ENCODE measurements around the gene WDR27.
A peak's percentile ranks its signal among the peaks of the same experiment; 100 is the strongest.
"Not testable (repeated sequence)": the region's sequence is repeated elsewhere in the genome, so short reads cannot be mapped to it uniquely, and the experiment has no call there.

WDR27 gene

DNA sequence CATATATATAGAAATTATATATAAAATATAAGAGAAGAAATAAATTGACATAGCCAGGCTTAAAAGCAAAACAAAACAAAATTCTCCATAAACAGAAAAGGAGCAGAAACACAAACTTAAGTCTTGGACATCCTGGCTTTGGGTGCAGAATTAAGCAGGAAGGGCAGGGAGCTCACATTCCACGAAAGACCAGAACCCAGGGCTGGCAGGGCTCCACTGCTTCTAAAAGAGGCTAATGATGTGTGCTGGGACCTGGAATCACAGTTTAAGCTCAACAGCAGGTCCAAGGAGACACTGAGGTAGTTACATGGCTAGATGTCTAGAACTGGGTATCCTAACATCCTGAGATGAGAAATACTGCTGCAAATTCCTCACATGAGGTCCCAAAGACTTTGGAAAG, 210.3 kb downstream of the WDR27 start:
- FAIRE-seq (no peak), DNase-seq (ENCODE audit: low spot score) (no peak)

DNA sequence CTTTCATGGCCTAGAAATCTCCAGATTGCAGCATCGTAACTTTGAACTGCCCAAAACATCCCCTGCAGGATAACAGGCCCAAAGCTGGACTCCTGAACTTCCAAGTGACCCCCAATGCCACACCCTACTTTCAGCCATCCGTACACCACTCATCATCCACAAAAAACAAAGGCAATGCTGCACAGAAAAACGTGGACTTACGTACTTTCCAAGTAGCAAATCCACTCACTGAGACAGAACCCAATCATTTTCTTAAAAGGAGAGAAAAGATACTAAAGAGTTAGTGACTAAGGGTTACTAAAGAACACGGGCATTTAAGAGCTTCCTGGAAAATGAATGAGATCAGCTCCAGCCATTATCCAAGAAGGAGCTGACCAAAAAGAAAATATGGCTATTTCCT, 211.0 kb downstream of the WDR27 start:
- DNase-seq (ENCODE audit: low spot score) (no peak), FAIRE-seq (no peak)

DNA sequence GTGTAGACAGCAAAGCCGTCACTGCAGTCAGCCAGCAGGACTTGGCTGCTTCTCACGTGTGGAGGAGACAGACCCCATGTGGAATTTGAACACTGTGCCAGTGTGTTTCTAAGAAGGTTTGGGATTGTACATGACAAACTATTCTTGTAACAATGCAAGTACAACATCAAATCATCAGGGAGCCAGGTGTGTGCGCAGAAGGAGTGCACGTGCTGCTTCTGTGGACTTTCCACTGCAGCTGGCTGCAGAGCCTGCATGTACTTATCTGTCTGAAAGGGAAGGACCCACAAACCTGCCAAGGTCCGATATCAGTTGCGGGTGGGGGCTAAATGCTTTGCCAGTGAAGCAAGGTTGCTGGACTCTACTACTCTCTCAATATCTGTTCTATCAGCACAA, 211.6 kb downstream of the WDR27 start:
- DNase-seq (ENCODE audit: low spot score), result no peak
- no peak for FAIRE-seq

DNA sequence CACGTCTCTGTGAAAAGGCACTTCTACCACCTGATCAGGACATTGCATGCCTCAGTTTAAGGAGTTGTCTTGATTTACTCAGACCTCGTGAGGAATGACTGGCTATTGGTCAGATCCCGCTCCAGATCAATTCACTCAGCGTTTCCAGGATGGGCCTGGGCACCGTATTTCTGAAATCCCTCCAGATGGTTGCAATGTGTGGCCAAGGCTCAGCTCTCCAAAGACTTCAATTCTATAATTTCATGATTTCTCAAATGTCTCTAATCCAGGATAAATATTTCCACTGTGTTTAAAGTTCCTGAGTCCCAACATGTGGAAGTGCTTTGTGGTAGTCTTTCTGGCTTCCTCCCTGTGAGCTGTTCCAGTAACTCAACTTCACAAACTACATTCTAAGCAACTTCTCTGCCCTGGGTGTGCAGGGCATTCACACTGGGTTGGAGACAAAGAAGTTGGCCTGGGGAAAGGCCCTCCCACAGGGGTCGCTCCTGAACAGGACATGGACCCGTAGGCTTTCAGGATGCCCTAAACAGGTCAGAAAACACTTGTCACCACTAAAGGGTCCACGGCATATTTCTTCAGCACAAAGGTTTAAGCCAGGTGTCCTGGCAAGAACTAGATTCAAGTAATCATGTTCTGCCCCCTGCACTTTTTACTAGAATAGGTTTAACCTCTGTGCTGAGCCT, 212.1 kb downstream of the WDR27 start:
- FAIRE-seq (no peak), DNase-seq (ENCODE audit: low spot score) (no peak)

DNA sequence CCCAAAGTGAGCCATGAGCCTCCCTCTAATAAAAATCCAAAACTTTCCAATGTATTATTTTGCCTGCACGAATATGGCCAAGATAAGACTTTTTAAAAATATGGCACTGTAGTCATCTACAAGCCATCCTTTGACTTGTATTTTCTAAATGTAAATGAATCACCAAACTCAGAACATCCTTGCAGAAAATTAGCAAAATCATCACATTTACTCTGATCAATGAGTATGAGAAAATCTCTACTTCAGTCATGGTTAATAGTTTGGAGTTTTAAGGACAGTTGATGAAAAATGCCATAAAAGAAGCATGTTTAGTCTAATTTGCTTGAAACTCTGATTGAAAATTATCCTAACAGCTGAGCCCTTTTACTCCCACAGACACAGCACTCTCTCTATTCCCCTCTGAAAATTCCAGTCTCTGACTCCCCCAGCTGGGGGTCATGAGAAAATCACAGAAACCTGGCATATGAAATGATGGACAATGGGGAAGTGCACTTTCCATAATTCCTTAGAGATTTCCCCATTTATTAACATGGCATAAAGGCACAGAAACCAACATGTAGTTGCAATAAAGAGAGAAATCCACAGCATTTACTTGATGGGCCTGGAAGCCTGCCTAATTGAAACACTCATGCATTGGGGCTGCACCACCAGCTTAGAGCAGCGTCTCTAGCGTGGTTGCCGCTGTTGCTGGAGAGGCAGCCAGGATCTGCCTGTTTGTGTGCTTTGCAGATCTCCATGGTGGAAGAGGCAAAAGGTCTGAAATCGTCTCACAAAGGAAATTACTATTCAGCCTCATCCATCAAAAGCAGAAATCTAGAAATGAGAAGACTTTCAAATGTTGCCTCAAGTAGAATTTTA, 214.0 kb downstream of the WDR27 start:
- FAIRE-seq, result no peak
- no peak for DNase-seq (ENCODE audit: low spot score)

DNA sequence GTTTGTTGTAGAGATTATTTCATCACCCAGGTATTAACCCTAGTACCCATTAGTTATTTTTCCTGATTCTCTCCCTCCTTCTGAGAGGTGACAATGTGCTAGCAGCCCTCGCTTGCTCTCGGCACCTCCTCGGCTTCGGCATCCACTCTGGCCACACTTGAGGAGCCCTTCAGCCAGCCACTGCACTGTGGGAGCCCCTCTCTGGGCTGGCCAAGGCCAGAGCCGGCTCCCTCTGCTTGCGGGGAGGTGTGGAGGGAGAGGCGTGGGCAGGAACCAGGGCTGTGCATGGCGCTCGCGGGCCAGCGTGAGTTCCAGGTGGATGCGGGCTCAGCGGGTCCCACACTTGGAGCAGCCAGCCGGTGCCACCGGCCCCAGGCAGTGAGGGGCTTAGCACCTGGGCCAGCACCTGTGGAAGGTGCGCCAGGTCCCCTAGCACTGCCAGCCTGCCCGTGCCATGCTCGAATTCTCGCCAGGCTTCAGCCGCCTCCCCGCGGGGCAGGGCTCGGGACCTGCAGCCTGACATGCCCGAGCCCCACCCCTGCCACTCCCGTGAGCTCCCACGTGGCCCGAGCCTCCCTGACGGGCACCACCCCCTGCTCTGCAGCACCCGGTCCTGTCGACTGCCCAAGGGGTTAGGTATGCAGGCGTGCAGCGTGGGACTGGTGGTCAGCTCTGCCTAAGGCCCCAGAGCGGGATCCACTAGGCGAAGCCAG, 221.9 kb downstream of the WDR27 start:
- FAIRE-seq (no peak), DNase-seq (ENCODE audit: low spot score) (no peak)

DNA sequence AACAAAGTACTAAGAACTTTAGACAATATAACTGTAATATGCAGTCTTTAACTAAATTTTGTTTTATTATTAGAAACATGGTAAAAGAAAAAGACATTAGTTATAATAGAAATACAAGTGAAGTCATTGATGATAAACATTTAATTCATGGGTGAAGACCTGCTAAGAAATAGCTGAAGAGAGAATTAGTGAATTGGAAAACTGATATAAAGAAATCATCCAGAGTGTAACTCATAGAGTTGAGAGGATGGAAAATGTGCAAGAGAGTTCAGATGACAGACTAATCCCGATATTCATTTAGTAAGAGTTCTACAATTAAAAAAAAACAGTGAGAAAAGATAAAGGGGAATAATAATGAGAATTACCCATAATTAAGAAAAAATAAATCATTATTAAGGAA, 227.5 kb downstream of the WDR27 start:
- no peak for FAIRE-seq

DNA sequence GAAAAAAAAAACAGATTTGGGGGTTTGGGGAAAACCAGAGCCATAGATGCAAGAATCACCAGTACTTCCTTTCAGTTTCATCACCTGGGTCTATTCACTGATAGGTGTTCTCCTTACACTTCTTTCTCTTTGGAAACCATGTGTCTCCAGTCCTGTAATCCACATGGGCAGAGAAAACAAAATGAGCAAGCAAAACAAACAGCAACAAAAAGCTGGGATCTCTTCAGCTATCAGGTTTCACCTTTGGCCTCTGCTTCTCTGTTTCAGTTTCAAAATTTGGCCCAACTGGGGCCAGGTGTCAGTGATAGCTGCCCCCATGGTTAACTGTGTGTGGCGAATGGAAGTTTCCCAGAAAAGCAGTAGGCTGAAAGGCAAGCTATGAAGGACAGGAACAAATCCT, 228.2 kb downstream of the WDR27 start:
- DNase-seq (ENCODE audit: low spot score), result no peak
- no peak for FAIRE-seq

More for the DNA sequence above, 227.5 kb downstream of the WDR27 start:
- DNase-seq (ENCODE audit: low spot score), result no peak

DNA sequence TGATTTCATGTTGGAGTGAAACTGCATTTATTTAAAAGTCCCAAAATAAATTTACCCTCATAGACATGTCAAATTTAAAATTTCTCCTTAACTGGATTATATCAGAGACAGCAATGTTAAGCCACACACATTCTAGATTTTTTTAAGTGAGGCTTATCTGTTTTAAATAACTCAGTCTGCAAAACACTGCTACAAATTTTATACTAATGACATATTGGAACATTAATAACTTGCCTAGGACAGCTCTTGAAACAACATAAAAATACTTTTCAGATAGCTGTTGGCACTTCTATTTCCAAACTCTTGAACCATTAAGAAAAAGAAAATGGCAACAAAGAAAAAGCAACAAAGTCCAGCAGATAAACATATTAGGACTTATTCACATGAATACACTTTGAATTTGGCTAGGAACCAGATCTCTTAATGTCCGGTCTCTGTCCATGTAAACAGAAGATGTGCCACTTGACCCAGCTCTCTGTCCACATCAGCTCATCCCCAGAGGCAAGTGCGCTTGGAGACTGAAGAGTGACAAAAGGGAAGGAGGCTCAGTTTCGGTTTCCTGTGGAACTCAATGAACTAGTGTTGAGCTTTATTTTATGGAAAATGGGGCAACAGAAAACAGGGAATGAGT, 228.9 kb downstream of the WDR27 start:
- DNase-seq (ENCODE audit: low spot score), result no peak
- no peak for FAIRE-seq

DNA sequence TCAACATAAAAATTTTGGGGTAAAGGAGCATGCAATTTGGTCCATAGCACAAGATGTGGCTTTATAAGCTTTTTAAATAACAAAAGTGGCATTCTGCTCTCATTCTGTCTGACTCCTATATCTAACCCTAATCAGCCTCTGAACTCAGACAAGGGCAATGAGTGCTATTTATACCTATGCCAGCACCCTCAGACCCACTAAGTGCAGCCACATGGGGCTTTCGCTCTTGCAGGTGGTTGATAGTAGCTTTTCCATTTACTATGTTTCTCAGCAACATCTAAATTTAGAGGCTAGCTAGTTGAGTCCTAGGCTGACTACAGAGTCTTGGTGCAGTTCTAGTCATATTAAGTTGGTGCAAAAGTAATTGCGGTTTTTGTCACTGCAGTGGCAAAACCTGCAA, 231.0 kb downstream of the WDR27 start:
- FAIRE-seq, result no peak
- no peak for DNase-seq (ENCODE audit: low spot score)

DNA sequence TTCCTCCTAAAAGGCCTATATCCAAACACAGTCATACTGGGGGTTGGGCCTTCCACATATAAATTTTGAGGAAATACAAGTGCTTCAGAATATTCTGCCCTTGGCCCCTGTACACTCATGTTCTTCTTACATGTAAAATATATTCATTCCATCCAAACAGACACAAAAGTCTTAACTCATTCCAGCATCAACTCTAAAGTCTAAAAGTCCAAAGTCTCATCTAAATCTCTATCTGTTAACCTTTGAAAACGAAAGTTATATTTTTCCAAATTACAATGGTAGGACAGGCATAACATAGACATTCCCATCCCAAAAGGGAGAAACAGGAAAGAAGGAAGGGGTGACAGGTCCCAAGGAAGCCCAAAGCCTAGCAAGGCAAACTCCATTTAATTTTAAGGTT, 232.8 kb downstream of the WDR27 start:
- FAIRE-seq (no peak), DNase-seq (ENCODE audit: low spot score) (no peak)

DNA sequence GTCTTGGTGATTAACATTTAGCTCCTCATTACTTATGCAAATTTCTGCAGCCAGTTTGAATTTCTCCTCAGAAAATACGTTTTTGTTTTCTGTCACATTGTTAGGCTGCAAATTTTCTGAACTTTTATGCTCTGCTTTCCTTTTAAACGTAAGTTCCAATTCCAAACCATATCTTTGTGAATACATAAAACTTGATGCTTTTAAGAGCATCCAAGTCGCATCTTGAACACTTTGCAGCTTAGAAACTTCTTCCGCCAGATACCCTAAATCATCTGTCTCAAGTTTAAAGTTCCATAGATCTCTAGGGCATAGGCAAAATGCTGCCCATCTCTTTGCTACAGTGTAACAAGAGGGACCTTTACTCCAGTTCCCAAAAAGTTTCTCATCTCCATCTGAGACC, 234.1 kb downstream of the WDR27 start:
- not testable (repeated sequence) for DNase-seq (ENCODE audit: low spot score); FAIRE-seq

DNA sequence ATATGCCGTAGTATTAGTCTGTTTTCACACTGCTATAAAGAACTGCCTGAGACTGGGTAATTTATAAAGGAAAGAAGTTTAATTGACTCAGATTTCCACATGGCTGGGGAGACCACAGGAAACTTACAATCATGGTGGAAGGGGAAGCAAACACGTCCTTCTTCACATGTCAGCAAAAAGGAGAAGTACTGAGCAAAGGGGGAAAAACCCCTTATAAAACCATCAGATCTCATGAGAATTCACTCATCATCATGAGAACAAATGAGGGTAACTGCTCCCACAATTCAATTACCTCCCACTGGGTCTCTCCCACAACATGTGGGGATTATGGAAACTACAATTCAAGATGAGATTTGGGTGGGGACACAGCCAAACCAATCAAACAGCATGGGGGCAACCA, 235.6 kb downstream of the WDR27 start:
- not testable (repeated sequence) for DNase-seq (ENCODE audit: low spot score); FAIRE-seq

DNA sequence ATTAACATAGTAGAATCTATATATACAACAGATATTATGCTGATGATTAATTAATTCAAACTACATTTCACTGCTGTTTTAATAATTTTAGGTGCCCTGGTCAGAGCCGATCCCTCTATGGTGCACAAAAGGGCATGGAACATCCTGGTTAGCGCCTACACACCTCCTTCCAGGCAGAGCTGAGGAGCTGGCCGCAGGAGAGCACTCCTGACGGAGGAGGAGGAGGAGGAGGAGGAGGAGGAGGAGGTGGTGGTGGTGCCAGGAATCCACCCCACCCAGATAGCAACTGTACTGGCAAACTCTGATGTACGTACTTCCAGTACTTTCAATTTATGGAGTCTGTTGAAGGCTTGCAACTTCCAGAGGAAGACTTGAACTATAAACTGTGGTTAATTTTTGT, 244.1 kb downstream of the WDR27 start:
- FAIRE-seq (no peak), DNase-seq (ENCODE audit: low spot score) (no peak)

DNA sequence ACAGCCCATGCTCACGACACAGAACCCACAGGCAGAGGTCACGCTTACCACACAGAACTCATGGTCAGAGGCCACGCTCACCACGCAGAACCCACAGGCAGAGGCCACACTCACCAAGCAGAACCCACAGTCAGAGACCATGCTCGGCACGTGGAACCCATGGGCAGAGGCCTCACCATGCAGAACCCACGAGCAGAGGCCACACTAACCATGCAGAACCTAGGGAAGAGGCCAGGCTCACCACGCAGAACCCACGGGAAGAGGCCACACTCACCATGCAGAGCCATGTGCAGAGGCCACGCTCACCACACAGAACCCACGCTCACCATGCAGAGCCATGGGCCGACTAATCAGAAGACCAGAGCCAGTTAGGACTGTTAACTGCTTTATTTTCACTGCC, 245.0 kb downstream of the WDR27 start:
- FAIRE-seq (no peak), DNase-seq (ENCODE audit: low spot score) (no peak)

DNA sequence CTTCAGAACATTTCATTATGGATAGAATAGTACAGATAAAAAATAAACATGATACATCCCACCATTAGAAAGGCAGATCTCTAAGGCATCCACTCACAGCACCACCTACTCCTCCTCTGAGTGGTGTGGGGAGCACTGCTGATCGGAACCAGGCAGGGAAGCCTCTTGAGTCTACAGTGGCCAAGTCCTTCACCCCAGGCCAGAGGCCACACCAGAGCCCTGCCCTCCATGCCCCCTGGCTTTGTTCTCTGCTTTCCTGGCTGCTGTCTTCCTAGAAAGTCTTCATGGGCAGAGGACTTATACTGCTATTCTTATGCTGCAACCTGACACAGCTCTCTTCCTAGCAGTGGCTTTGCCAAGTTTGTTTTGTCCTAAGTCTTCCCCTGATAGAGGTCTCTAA, 246.4 kb downstream of the WDR27 start:
- no peak for FAIRE-seq

DNA sequence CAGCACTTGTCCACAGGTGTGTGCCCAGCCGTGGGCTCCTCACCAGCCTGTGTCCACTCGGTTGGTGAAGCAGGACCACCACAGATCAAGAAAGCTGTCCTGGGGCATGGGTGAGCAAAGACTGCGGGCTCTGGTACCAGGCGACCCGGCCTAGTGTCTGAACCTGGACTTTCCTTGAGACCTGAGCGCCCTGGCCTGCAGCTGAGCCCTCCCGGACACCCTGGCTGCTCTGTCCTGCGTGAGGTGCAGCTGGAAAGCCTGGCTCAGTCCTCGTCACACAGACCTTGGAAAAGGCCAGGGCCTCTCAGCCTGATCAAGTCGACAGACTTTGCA, 247.0 kb downstream of the WDR27 start:
- DNase-seq (ENCODE audit: low spot score), result no peak
- no peak for FAIRE-seq

More for the DNA sequence above, 246.4 kb downstream of the WDR27 start:
- DNase-seq (ENCODE audit: low spot score), result no peak

DNA sequence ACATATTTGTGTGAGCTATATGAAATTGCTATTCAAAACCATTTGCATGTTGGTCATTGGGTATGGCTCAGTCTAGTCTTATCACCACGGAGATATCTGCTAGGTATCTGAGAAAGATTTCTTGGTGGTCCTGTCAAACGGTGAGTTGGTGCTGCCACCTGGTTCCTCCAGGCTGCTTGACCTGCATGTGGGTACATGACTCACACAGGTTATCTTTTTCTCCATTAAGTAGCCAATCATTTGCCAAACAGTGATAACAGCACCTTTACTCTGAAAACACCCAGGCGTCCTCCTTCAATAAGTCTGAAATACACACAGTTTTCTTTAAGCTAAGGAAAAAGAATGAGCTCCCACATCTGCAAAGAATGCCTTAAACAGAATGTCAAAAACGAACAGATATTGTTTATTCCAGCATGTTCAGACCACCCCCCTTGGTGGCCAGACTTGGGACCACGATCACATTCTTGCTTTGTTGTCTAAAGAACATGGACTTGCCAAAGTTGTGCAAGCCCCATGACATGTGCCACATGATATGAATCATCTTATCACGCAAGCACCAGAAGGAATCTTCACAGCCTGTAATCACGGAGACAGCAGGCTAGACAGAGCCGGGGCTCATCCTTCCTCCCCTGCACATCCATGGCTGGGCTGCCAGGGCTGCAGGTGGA, 247.5 kb downstream of the WDR27 start:
- no peak for FAIRE-seq
- DNase-seq (ENCODE audit: low spot score), result no peak

DNA sequence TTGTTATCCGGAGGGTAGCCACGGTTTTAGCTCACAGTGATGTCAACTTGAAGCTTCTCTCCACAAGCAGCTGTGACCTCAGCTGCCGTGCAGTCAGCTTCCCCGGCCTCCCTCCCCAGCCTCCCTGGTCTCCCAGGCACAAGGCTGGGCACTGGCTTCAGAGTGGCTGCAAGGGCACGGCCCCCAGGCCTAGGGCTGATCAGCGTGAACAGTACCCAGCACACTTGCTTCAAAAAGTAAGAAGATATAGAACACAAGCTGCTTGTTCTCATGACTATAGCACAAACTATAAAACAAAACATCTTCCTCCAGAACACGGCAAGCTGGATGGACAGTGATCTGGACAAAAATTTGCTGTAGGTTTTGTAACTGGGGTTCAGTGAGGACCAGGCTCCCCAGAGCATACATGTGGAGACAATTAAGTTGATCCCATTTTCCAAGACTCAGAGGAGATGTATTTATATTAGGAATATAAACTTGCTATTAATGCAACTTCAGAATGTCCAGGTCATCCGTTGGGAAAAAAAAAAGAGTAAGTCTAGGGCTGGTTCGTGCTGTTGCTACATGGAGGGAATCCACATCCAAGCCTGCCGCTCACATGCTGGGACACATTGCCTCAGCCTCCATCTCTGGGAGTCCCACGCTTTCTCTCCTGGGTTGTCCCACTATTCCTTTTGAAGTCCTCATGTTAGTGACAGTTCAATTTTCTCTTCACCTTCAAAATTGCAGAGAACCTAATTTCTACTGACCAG, 248.8 kb downstream of the WDR27 start:
- no peak for DNase-seq (ENCODE audit: low spot score)
- FAIRE-seq, result no peak

DNA sequence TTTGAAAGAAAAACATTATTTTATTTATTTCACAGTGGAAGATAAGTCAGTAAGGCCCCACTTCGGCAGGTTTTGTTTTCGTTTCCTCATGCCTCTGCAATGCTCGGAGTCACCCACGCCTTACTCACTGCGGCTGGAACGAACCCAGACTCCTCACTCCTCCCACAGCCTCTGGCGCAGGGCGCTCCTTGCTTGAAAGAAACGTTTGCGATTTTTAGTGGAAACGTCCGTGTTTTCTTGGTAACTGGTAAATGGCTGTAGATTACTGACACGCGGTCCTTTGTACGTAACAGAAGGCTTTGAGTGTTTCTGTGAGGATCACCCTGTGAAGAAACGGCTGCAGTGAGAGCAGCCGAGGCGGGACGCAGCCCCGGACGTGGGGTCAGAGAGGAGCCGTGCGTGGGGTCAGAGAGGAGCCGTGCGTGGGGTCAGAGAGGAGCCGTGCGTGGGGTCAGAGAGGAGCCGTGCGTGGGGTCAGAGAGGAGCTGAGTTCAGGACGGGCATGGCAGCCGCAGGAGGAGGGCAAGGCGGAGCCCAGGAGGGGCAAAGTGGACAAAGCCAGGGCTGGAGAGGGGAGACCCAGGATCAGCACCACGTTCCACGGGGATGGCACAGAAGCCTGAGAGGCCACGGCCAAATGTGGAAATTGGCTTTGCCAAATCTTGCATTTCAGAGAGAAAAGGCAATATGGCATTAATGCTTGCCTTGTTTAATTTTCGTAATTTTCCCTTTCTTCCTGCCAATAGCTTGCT, 249.5 kb downstream of the WDR27 start:
- DNase-seq (ENCODE audit: low spot score) (peak; percentile 76), FAIRE-seq (no peak)
